Stimulated activated CD8-positive, alpha-beta memory T cell treated with anti-CD3 and anti-CD28 coated beads, Interleukin-15, amount 100 ng/mL, for 4 hours (primary cell): ENCODE data around the gene ACOT13.
"Not testable (repeated sequence)": the region's sequence is repeated elsewhere in the genome, so short reads cannot be mapped to it uniquely, and the experiment has no call there.

ENCODE experiments used
- DNase-seq, 2 donors: peaks; one replicate each; pipeline ENCODE4 v3.0.0-alpha.2; 2020; ENCODE audit warnings: low read depth in 2 of 2

Gene ACOT13

GRCh38 chr6:24692415-24692814 lies 25.5 kb downstream of the ACOT13 start:
- no peak for DNase-seq

- no peak for DNase-seq
These were observed 26.1 kb downstream of the ACOT13 start for GRCh38 chr6:24692848-24693592.

DNA sequence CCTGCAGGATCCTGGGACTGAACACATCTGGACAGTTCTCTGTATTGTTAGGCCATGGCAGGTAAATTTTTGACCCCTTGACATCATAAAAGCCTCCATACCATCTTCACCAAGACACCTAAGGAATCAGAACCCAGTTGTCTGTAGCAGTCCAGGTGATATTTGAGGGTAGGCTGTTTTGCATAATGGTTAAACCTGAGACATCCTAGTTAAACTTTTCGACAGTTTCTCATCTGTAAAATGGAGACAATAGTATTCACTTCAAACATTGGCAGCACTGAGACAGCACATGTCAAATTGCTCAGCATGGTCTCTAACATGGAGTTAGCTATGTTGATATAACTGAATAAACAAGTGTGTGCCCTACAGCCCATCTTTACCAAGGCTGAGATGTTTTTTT lies 27.3 kb downstream of the ACOT13 start:
- no peak for DNase-seq

DNA sequence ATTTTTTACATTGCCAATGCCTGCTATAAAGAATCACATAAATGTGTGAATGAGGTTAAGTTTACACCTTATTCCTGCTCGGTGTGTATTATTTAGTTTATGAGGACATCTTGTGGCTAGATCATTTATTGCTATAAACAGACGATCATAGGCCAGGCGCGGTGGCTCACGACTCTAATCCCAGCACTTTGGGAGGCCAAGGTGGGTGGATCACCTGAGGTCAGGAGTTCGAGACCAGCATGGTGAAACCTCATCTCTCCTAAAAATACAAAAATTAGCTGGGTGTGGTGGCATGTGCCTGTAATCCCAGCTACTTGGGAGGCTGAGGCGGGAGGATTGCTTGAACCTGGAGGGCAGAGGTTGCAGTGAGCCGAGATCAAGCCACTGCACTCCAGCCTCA lies 28.8 kb downstream of the ACOT13 start:
- not testable (repeated sequence) for DNase-seq

DNA sequence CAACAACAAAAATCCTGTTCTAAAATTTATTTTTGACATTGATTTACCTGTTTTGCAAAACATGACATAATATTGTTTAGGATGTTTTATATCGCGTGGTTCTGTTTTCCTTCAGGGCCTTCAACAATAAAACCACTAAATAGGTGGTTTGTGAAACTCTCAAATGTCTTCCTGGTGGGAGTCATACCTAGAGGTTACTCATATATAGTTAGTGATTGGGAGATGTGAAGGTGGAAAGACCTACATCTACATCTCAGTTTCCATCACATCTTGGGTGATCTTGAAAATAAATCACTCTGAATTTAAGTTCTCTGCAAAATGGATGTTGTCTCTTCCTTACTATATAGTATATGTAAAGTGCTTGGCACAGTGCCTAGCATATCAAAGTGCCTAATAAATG lies 29.2 kb downstream of the ACOT13 start:
- no peak for DNase-seq

DNA sequence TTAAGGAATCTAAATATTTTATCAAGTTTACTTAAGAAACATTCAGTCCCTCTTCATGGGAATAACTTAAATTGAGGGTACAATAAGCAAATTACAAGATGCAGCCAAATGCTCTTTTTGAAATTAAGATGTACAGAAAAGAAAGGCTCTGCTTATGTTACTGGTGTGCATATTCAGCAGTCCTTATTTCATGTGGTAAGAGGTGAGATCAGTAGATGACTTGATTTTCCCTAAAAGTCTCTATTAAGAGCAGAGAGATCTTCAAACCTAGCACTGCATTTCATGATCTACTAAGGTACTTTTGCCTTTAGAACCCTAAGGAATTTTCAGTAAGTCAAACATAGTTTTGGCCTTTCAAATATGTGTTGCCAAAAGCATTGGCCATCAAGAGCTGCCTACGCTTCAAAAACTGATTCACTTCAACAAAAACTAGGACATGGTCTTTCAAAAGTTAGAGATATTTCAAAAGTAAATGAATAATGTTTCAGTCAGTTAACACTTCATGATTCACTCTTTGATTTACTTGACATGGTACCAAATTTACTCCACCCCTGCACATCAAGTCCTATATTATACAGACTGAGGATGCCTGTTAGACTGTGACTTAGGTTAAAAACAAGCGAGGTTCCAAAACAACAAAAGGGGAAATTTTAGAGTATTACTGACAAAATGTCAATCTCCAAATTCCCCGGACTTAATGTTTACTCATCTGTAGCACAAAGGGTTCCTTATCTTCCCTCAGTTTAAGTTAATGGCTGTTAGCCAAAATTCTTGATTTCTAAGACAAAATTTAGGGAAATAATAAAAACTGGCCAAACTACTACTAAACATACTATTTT lies 32.9 kb downstream of the ACOT13 start:
- DNase-seq = no peak

GRCh38 chr6:24702720-24703282 lies 35.9 kb downstream of the ACOT13 start:
- no peak for DNase-seq

- DNase-seq = no peak
These were observed 37.6 kb downstream of the ACOT13 start for GRCh38 chr6:24704468-24704867.

- DNase-seq = no peak
These were observed 41.7 kb downstream of the ACOT13 start for GRCh38 chr6:24708612-24709011.

DNA sequence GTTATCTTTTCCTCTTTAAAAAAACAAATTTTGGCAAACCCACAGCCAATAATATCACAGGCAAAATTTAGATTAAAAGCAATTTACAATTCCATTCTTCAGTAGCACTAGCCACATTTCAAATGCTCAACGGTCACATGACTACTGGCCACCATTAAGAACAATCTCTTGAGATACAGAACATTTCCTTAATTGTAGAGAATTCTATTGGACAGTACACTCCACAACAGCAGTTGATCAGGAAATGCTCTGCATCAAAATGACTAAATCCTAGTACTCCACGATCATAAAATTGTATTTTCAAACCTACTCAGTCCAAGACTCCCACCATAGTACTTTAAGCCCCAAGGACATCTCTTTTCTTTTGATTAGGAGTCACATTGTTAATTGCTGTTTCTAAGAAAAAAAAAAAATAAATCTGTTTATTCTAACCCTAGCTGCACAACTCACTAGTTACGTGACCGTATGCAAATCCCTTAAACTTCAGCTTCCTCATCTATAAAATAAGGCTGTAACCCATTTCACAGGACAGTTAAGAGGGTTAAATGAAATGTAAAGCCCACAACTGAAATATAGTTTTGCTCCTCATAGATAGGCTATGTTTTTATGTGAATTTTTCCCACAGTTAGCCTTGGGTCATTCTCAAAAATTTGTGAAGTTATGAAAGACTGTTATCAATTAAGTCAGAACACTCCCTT lies 42.3 kb downstream of the ACOT13 start:
- DNase-seq = no peak

- DNase-seq = no peak
These were observed 43.8 kb downstream of the ACOT13 start for GRCh38 chr6:24710519-24711303.

DNA sequence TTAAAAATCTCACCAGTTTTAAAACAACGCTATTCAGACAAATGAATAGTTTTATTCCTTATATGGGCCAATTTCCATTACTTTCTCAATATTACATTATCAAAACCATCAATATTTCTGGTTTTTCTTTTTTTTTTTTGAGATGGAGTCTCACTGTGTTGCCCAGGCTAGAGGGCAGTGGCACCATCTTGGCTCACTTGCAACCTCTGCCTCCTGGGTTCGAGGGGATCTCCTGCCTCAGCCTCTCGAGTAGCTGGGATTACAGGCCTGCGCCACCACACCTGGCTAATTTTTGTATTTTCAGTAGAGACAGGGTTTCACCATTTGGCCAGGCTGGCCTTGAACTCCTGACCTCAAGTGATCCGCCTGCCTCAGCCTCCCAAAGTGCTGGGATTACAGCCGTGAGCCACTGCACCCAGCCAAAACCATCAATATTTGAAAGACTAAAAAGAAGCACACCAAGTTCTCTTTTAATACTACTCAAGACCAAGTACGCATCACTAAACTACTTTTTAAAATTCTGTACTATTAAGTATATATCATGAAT lies 49.8 kb downstream of the ACOT13 start:
- DNase-seq = not testable (repeated sequence)

DNA sequence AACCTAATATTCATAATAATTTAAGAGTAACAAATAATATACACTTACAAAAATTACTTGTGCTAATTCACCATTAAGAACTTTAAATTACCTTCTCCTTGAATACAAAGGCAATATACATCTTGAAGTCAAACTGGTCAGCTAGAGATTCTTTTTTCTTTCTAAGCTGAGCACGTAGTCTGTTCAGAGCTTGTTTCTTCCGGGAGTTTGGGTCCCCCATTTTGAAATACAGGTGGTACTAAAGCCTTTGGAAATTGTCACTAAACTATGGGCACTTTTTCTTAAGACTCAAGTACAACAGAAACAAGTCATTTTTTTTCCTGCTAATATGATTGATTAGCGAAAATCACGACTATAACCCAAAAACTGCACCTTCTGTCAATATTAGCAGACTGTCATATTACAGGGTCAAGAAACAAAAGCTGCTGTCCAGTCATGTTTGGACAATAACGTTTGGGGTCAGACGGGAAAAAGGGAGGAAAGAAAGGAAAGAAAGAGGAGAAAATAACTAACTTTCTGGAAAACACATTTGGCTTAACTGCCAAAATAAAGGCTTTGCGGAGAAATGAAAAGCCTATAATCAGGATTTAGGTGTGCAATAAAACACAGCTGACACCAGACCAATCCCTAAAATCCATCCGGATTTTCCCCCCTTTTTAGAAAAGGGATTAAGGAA lies 51.7 kb downstream of the ACOT13 start:
- no peak for DNase-seq

- DNase-seq = peak; percentile 9 to 23
These were observed 52.5 kb downstream of the ACOT13 start, which contains the start of gene C6orf62 for GRCh38 chr6:24719125-24719971. Gene C6orf62 (minus strand): TSS chr6:24719154. CDS start chr6:24718668, 486 bp downstream.

DNA sequence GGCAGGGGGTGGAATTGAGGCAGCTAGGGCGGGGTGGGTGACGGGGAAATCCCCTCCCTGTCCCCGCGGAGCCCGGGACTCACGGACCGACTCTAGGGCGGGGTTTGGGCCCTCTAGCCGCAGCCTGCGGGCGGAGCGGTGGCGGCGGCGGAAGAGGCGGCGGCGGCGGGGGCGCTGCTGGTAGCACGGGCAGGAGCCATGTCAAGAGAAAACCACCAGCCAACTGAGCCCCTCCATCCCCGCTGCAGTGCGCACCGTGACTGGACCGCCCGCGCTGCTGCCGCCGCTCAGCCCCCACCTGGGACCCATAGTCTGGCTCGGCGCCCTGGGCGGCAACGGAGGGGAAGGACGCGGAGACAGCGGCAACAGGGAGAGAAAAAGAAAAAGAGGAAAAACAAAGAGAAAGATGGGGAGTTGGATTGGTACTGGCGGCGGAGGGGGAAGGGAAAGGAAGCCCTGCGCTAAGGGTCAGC lies 53.3 kb downstream of the ACOT13 start:
- DNase-seq = peak; percentile 64 to 74

GRCh38 chr6:24720604-24721460 lies 54.0 kb downstream of the ACOT13 start:
- DNase-seq = peak; percentile 100

- no peak for DNase-seq
These were observed 54.8 kb downstream of the ACOT13 start for GRCh38 chr6:24721461-24722215.

- DNase-seq = no peak
These were observed 56.4 kb downstream of the ACOT13 start for GRCh38 chr6:24723270-24723669.
